Astrocyte (in vitro differentiated cells and primary cell): ENCODE data around the gene HRH2. TPM values are rescaled to one million over a fixed set of nuclear protein-coding genes. Genes with fewer than 3 reads are reported as not detected.

Source experiments
- DNase-seq: peaks from one replicate; pipeline ENCODE4 v3.0.0-alpha.2; 2010; ENCODE audit warnings: low read depth
- FAIRE-seq: peaks from 2 replicates; lab custom pipeline; 2011; peaks lifted over from hg19 to GRCh38; lab: Jason Lieb, UNC
- H2AFZ ChIP-seq: 2 replicates; pipeline ENCODE4 v1.6.0; 2012; ENCODE audit warnings: low read depth, low read length, inconsistent platforms
- H3K27ac ChIP-seq: 2 replicates; pipeline ENCODE4 v1.5.1; 2011; ENCODE audit warnings: low read depth, low read length, inconsistent platforms
- H3K27me3 ChIP-seq: 2 replicates; pipeline ENCODE4 v1.6.0; 2011; ENCODE audit warnings: low read length, inconsistent platforms; ENCODE audit not compliant: insufficient read depth
- H3K36me3 ChIP-seq: 2 replicates; pipeline ENCODE4 v1.5.1; 2011; ENCODE audit warnings: low read length, inconsistent platforms; ENCODE audit not compliant: insufficient read depth
- H3K4me1 ChIP-seq: 2 replicates; pipeline ENCODE4 v1.5.1; 2011; ENCODE audit warnings: low read length, inconsistent platforms; ENCODE audit not compliant: insufficient read depth
- H3K4me2 ChIP-seq: 2 replicates; pipeline ENCODE4 v1.6.0; 2012; ENCODE audit warnings: low read length, inconsistent platforms
- H3K4me3 ChIP-seq: 2 replicates; pipeline ENCODE4 v1.5.1; 2011; ENCODE audit warnings: low read depth, mild to moderate bottlenecking, low read length, inconsistent platforms; ENCODE audit not compliant: insufficient read depth
- H3K79me2 ChIP-seq: 2 replicates; pipeline ENCODE4 v1.6.0; 2012; ENCODE audit warnings: mild to moderate bottlenecking, low read length, inconsistent platforms; ENCODE audit not compliant: insufficient read depth
- H3K9ac ChIP-seq: 2 replicates; pipeline ENCODE4 v1.6.0; 2012; ENCODE audit warnings: mild to moderate bottlenecking, low read length, inconsistent platforms
- H3K9me3 ChIP-seq: 2 replicates; pipeline ENCODE4 v1.5.1; 2012; ENCODE audit warnings: low read depth, mild to moderate bottlenecking, low read length, inconsistent platforms; ENCODE audit not compliant: insufficient read depth
- H4K20me1 ChIP-seq: 2 replicates; pipeline ENCODE4 v1.6.0; 2012; ENCODE audit warnings: low read length, inconsistent platforms; ENCODE audit not compliant: insufficient read depth
- H3K27ac Mint-ChIP-seq: one replicate; pipeline ENCODE4 v1.8.0; 2021; ENCODE audit warnings: mild to moderate bottlenecking, mixed read lengths; ENCODE audit not compliant: unreplicated experiment
- H3K27me3 Mint-ChIP-seq: one replicate; pipeline ENCODE4 v1.8.0; 2021; ENCODE audit warnings: low read depth, mixed read lengths; ENCODE audit not compliant: unreplicated experiment
- H3K36me3 Mint-ChIP-seq: one replicate; pipeline ENCODE4 v1.8.0; 2021; ENCODE audit warnings: low read depth, mixed read lengths; ENCODE audit not compliant: unreplicated experiment
- H3K4me1 Mint-ChIP-seq: one replicate; pipeline ENCODE4 v1.8.0; 2021; ENCODE audit warnings: low read depth, mixed read lengths; ENCODE audit not compliant: unreplicated experiment
- H3K4me3 Mint-ChIP-seq: one replicate; pipeline ENCODE4 v1.8.0; 2021; ENCODE audit warnings: mild to moderate bottlenecking, moderate library complexity, mixed read lengths; ENCODE audit not compliant: unreplicated experiment
- H3K9me3 Mint-ChIP-seq: one replicate; pipeline ENCODE4 v1.8.0; 2021; ENCODE audit warnings: mild to moderate bottlenecking, mixed read lengths; ENCODE audit not compliant: unreplicated experiment
- CTCF ChIP-seq: IDR thresholded peaks from 2 replicates; pipeline ENCODE4 v1.5.1; 2011; ENCODE audit warnings: low read depth, mild to moderate bottlenecking, inconsistent platforms, low read length, moderate library complexity; ENCODE audit not compliant: insufficient read depth
- EZH2 ChIP-seq: IDR thresholded peaks from 2 replicates; pipeline ENCODE4 v1.6.1; 2012; ENCODE audit warnings: mild to moderate bottlenecking, low read length, inconsistent platforms; ENCODE audit not compliant: insufficient read depth
- total RNA-seq: library from RNA; stranded (reverse); gene quantifications from 2 replicates; pipeline ENCODE4 v1.2.1, GENCODE V29; 2021

Gene HRH2
- total RNA-seq, 1 donor from 2014 or later: 1.9 TPM

GRCh38 chr5:175696855-175697198, 39.0 kb downstream of the HRH2 start:
- H3K36me3 Mint-ChIP-seq: no peaks in the 10 kb centered on the region
- Histone ChIP-seq H2AFZ (no peak overlapping the region), H3K27me3 (no peaks in the 10 kb centered on the region), H3K9ac (no peak overlapping the region), H3K4me1 (no peaks in the 10 kb centered on the region), H4K20me1 (no peaks in the 10 kb centered on the region), H3K4me2 (no peak overlapping the region), H3K36me3 (no peaks in the 10 kb centered on the region), H3K27ac (no peak overlapping the region), H3K9me3 (no peaks in the 10 kb centered on the region), H3K4me3 (no peak overlapping the region), H3K79me2 (no peaks in the 10 kb centered on the region)
- H3K4me1 Mint-ChIP-seq: no peaks in the 10 kb centered on the region
- no peak for FAIRE-seq
- H3K27me3 Mint-ChIP-seq: peaks cover 25% of the 10 kb centered on the region
- no peak for DNase-seq
- no peak for TF ChIP-seq EZH2
- no peak for TF ChIP-seq CTCF
- no peak overlapping the region for H3K27ac Mint-ChIP-seq
- no peaks in the 10 kb centered on the region for H3K9me3 Mint-ChIP-seq
- H3K4me3 Mint-ChIP-seq: no peak overlapping the region

GRCh38 chr5:175697846-175698245, 40.0 kb downstream of the HRH2 start:
- TF ChIP-seq CTCF (no peak), EZH2 (no peak)
- Mint-ChIP-seq H3K4me1 (no peaks in the 10 kb centered on the region), H3K36me3 (no peaks in the 10 kb centered on the region), H3K27me3 (peaks cover 25% of the 10 kb centered on the region), H3K27ac (no peak overlapping the region), H3K4me3 (no peak overlapping the region), H3K9me3 (peaks cover 3% of the 10 kb centered on the region)
- no peaks in the 10 kb centered on the region for H3K36me3 ChIP-seq
- H3K27me3 ChIP-seq: no peaks in the 10 kb centered on the region
- H3K9me3 ChIP-seq: no peaks in the 10 kb centered on the region
- H3K79me2 ChIP-seq: no peaks in the 10 kb centered on the region
- no peaks in the 10 kb centered on the region for H4K20me1 ChIP-seq
- FAIRE-seq: no peak
- no peak overlapping the region for H3K4me2 ChIP-seq
- H3K4me3 ChIP-seq: no peak overlapping the region
- no peak overlapping the region for H2AFZ ChIP-seq
- H3K4me1 ChIP-seq: no peaks in the 10 kb centered on the region
- H3K27ac ChIP-seq: no peak overlapping the region
- no peak for DNase-seq
- H3K9ac ChIP-seq: no peak overlapping the region

- no peak for FAIRE-seq
- Histone ChIP-seq H2AFZ (no peak overlapping the region), H3K9ac (no peak overlapping the region), H3K27me3 (no peaks in the 10 kb centered on the region), H3K4me2 (no peak overlapping the region), H3K4me3 (no peak overlapping the region), H4K20me1 (no peaks in the 10 kb centered on the region), H3K27ac (no peak overlapping the region), H3K4me1 (no peaks in the 10 kb centered on the region), H3K36me3 (no peaks in the 10 kb centered on the region), H3K79me2 (no peaks in the 10 kb centered on the region), H3K9me3 (no peaks in the 10 kb centered on the region)
- Mint-ChIP-seq H3K27me3 (peaks cover 24% of the 10 kb centered on the region), H3K9me3 (peaks cover 3% of the 10 kb centered on the region), H3K27ac (no peak overlapping the region), H3K4me3 (no peak overlapping the region), H3K36me3 (no peaks in the 10 kb centered on the region), H3K4me1 (no peaks in the 10 kb centered on the region)
- DNase-seq: no peak
- no peak for TF ChIP-seq CTCF
- no peak for TF ChIP-seq EZH2
These were observed 40.7 kb downstream of the HRH2 start for GRCh38 chr5:175698401-175699115.
